DMS153 treated with DMSO at 0.1 percent for 48 hours (cell line): ENCODE results near the gene PTMS.
"Not testable (repeated sequence)": the region's sequence is repeated elsewhere in the genome, so short reads cannot be mapped to it uniquely, and the experiment has no call there.

Experiments
- DNase-seq: peaks from one replicate; lab custom pipeline; 2025; ENCODE audit not compliant: unreplicated experiment; lab: John Stamatoyannopoulos, UW

The PTMS gene, protein sequence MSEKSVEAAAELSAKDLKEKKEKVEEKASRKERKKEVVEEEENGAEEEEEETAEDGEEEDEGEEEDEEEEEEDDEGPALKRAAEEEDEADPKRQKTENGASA

GRCh38 chr12:6765634-6766581 lies at the start of gene PTMS:
TSS of gene PTMS (plus strand) at chr12:6766363. CDS start at chr12:6766706, 343 bp downstream.
- DNase-seq, result peak; percentile 84

- DNase-seq, result no peak
Measured at GRCh38 chr12:6716874-6717437, 49.2 kb upstream of the PTMS start.

DNA sequence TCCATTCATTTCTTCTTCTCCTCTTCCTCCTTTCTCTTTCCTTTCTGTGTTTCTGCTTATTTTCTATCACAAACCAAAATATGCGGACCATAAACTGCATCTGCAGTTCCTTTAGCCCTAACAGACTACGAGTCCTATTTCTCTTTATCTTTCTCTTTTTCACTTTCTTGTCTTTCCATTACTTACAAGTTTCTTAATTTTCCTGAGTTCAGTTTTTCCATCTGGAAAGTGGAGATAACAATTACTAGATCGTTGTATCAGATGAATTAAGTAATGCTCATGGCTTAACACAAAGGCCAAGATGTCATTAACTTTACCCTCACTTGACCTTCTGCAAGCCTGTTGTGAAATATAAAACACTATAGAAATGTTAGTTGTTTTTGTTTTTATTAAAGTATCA lies 43.3 kb upstream of the PTMS start:
- no peak for DNase-seq

- peak; percentile 98 for DNase-seq
Measured at GRCh38 chr12:6723607-6724408, 42.4 kb upstream of the PTMS start, which contains the start of gene COPS7A. TSS of gene COPS7A (plus strand) at chr12:6724046. CDS start at chr12:6724657, 611 bp downstream.

DNA sequence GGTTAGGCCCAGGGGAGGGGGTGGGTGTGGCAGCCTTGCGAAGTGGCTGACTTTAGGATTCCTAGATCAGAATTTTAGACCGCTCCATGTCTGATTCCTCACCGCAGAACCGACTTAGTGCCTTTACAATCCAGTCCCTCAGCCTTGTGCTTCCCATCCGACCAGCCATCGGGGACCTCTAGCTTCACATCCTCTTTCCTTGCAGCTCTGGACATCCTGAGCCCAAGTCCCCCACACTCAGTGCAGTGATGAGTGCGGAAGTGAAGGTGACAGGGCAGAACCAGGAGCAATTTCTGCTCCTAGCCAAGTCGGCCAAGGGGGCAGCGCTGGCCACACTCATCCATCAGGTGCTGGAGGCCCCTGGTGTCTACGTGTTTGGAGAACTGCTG lies 41.8 kb upstream of the PTMS start:
- DNase-seq, result no peak

DNA sequence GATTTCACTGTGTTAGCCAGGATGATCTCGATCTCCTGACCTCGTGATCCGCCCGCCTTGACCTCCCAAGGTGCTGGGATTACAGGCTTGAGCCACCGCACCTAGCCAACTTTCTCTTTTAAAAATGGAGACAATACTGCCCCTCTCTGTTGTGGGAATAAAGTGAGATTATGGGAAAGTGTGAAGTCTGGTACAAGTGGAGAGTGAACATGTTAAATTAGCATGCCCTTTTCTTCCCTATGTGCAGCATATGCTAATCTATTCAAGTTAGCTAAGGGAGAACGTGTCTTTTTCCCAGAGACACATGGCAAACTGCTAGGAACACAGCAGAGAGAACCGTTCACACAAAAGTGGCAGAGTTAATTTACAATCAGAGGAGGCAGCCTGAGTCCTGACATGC lies 40.8 kb upstream of the PTMS start:
- DNase-seq, result no peak

- DNase-seq, result no peak
Measured at GRCh38 chr12:6729186-6729585, 37.0 kb upstream of the PTMS start.

GRCh38 chr12:6730169-6730568 lies 36.0 kb upstream of the PTMS start:
- DNase-seq, result no peak

GRCh38 chr12:6734506-6735387 lies 31.4 kb upstream of the PTMS start:
- DNase-seq, result no peak

GRCh38 chr12:6735448-6736191 lies 30.5 kb upstream of the PTMS start:
- DNase-seq, result peak; percentile 81

DNA sequence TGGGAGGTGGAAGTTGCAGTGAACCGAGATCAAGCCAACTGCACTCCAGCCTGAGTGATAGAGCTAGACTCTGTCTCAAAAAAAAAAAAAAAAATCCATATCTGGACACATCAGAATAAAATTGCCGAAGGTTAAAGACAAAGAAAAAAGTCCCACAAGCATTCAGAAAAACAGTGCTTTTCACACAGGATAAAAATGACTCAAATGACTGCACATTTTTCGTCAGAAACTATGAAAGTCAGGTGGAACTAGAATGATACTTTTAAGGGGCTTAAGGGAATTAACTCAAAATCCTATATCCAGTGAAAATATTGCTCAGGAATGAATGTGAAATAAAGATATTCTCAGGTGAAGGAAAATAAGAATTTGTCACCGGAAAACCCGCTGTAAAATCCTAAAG lies 29.4 kb upstream of the PTMS start:
- DNase-seq, result no peak

DNA sequence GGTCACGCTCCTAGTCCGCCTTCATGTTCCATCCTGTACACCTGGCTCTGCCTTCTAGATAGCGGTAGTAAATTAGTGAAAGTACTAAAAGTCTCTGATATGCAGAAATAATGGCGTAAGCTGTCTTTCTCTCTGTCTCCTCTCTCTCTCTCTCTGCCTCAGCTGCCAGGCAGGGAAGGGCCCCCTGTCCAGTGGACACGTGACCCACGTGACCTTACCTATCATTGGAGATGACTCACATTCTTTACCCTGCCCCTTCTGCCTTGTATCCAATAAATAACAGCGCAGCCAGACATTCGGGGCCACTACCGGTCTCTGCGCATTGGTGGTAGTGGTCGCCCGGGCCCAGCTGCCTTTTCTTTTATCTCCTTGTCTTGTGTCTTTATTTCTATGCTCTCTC lies 24.1 kb upstream of the PTMS start:
- not testable (repeated sequence) for DNase-seq

- DNase-seq, result no peak
Measured at GRCh38 chr12:6742834-6743233, 23.3 kb upstream of the PTMS start.

DNA sequence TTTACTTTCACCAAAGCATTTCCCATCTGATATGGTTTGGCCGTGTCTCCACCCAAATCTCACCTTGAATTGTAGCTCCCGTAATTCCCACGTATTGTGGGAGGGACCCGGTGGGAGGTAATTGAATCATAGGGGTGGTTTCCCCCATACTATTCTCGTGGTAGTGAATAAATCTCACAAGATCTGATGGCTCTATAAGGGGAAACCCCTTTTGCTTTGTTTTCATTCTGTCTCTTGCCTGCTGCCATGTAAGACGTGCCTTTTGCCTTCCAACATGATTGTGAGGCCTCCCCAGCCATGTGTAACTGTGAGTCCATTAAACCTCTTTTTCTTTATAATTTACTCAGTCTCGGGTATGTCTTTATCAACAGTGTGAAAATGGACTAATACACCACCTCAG lies 22.9 kb upstream of the PTMS start:
- not testable (repeated sequence) for DNase-seq

DNA sequence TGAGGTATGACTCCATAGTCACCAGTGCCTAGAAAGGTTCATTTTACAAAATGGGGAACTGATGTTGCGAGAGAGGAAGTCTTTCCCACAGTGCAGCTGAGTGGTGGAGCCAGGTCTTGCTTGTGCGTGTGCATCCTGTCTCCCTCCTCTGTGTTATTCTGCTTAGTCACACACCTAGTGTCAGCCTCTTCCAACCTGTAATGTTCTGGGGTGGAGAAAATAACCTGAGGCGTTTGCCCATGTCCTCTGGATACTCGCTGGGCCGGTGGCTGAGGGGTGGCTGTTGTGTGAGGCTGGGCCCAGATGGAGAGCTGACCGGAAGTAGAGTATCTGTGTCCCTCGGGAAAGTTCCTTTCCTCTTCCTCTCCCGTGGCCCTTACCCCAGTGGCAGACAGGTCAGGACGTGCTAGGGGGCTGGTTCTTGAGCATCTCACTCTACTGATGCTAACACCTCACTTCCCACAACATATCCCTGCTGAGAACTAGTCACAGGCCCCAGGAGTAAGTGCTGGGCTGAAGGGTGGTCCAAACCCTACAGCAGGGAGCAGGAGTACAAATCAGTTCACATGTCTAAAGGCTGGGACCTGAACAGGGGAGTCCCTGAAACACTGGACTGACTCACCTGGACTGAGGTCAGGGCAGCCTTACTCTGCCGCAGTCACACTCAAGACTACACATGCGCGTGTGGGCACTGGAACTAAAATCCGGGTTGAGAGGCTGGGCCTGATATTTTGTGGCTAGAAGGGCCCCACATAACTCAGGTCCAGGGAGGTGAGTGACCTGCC lies 20.2 kb upstream of the PTMS start:
- DNase-seq, result no peak

DNA sequence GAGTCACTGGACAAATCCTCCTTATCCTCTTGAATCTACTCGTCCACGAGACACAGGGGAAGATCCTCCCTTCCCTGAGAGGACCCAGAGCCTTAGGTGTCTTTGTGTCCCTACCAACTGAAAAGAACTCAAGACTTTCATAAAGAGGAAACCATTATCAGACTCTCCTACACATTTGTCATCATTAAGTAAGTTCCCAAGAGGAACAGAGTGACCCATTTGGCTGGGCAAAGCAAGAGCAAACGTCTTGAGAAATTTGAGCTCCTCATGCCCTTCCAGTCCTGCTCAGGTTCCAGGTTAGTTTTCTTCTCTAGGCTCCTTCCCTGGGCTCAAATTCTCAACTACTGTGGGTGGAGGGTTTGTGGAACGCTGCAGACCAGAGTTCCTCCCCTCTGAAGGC lies 18.9 kb upstream of the PTMS start:
- DNase-seq, result no peak

DNA sequence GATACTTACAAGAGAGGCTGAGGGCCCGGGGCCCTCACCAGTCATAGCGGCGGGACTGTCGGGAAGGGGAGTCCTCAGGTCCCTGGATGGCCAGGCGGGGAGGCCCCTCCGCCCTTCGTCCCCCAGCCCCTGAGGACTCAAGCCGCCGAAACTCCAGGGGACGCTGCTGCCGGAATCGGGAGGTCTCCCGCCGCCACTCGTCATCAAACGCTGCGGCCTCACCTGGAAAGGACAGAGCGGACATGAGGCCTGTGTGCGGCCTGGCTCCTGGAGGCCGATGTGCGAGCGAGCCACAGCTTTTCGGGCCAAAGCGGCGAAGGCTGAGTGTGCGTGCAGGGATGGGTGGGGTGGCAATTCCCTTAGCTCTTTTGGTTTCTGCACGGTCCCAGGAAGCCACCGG lies 17.4 kb upstream of the PTMS start:
- DNase-seq, result no peak

DNA sequence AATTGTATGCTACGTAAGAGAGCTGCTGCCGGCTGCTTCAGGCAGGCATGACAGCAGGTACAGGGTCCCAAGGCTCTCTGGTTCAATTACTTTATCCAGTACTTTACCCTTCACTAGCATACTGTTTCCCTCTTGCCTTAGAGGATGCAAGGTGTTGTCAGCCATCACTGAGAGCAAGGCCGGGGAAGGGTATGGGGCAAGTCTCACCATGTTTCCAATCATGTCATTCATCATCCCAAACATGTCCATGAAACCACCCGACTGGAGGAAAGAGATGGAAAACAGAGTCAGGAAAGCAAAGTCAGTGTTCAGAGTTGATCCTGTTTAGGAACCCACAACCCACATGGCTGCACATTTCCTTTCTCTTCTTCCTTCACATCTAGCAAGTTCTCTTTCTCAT lies 15.7 kb upstream of the PTMS start:
- DNase-seq, result no peak

DNA sequence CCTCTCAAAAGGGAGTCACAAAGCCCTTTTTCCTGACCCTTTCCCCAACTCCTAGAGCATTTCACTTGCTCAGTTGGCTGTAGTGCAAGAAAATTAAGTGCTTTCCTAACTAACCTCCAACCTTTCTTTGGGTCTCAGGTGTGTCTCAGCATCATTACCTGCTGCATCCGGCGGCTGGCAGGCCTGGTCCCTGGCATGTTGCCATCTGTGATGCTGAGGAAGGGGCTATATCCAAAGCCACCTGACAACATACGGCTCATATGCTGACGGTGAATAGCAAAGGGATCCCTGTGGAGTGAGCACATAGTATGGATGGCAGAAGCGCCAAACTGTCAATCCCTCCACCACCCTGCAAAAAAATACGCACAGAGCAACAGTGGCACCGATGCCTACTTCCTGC lies 14.4 kb upstream of the PTMS start:
- DNase-seq, result no peak
